Astrocyte of the spinal cord (primary cell): Measurements from ENCODE around the gene SAMD1.

ENCODE experiments used
- DNase-seq: peaks from one replicate; pipeline ENCODE4 v3.0.0; 2011; ENCODE audit warnings: low read depth, low spot score
- H3K4me3 ChIP-seq: 2 replicates; pipeline ENCODE4 v1.5.1; 2011; ENCODE audit warnings: low read depth, mild to moderate bottlenecking, low read length, moderate library complexity
- CTCF ChIP-seq: IDR thresholded peaks from 2 replicates; pipeline ENCODE4 v1.5.1; 2012; ENCODE audit warnings: low read depth, mild to moderate bottlenecking, low read length, inconsistent platforms
- in situ Hi-C: cut with HindIII; loops from 2 replicates; pipeline ENCODE4 v1.10.0; 2017; ENCODE audit warnings: low sequenced_read_pairs

The SAMD1 gene

DNA sequence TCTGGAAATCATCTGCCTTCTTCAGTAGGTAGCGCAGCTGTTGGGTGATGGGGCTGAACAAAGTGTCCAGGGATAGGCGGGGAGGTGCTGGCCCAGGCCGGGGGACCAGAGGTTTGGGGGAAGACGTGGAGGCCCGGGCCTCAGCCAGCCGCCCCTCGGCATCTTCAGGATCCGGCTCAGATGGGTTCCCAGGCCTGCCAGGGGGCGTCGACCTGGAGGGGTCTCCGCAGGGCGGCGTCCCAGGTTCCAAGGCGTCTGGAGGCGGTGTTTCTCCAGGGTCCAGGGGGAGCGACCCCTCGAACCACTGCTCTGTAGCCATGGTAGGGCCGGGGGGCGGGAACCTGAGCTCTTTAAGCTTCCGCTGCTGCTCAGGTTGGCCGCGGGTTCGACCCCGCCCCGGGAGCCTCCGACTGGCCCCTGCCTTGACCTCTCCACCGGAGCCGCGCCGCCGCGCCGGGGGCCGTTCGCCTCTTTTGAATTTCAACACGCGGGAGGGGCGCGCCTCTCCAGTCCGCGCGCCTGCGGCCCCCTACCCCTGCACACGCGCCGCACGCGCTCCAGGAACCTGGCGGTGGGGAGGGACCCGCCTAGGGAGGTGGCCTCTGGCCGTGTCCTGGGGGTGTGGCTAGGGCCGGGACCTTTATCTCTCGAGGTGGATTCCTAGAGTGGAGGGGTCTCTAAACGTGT, 5.1 kb downstream of the SAMD1 start, which contains the start of gene C19orf67:
Gene C19orf67 (minus strand): TSS at position 475 of the 687 bp plus-strand sequence. CDS start 156 bp downstream, at position 319.
- no peak for TF ChIP-seq CTCF
- H3K4me3 ChIP-seq, result no peak within 1 kb of the TSS
- in situ Hi-C loops, result loop anchor here (25.0 kb wide), 1 partner anchor 198 kb away; the partner anchor contains the start of gene NANOS3
- DNase-seq, result no peak

DNA sequence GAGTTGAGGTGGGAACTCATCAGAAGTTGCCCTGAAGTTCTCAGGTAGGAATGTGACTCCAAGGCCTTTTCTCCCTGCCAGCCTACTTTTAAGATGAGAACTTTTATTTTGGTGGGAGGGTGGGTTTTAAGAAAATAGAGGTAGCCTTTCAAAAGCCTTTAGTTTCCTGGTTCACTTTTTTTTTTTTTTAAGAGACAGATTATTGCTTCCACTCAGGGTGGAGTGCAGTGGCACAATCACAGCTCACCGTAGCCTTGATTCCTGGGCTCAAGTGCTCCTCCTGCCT, 7.9 kb downstream of the SAMD1 start:
- H3K4me3 ChIP-seq, result no peak overlapping the region

GRCh38 chr19:14081797-14082674, 8.5 kb downstream of the SAMD1 start:
- peak overlapping the region; percentile 62 for H3K4me3 ChIP-seq
- DNase-seq, result no peak
- no peak for TF ChIP-seq CTCF
- in situ Hi-C loops, result loop anchor here (25.0 kb wide), 1 partner anchor 195 kb away; the partner anchor contains the start of gene NANOS3

More for the DNA sequence above, 7.9 kb downstream of the SAMD1 start:
- no peak for TF ChIP-seq CTCF
- DNase-seq, result no peak
- in situ Hi-C loops, result loop anchor here (25.0 kb wide), 1 partner anchor 195 kb away; the partner anchor contains the start of gene NANOS3

DNA sequence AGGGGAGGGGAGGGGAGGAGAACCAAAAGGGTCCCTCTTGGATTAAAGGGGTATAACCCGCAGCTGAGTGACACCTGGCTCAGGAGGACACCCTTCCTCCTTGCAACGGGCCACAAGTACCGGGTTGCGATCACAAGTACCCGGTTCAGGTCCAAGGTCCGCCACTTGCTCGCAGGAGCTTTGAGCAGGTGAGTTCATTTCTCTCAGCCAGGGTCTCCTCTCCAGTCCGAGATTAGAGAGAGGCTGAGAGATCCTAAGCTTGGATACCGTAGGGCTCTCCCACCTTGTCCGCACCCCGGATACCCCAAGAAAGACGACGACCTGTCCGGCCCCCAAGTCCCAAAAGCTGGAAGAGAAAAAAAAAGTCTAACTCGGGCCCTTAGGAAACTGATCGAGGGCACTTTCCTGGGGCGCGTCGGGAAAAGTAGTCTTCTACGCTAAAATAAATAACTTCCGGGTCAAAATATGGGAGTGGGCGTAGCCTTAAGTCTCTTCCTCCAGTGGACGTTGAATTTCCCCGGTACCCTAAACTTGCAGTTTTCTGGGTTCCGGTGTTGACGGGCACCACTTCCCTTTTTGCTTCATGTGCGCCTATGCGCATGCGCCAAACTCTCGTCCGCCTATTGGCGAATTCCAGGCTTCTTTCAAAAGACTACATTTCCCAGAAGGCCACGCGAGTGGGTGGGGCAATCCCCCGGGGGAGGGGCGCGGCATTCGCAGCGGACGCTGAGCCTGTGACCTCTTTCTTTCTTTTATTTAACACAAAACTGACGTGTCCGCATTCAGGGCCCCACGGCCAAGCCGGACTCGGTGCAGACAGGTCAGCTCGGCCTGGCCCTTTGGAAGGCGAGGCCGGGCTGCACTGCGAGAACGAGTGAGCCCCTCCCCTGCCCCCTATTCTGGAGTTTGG, 9.4 kb downstream of the SAMD1 start:
- peak; percentile 99 for DNase-seq
- no peak for TF ChIP-seq CTCF
- peak overlapping the region; percentile 62 for H3K4me3 ChIP-seq
- in situ Hi-C loops, result loop anchor here (25.0 kb wide), 1 partner anchor 194 kb away; the partner anchor contains the start of gene NANOS3

DNA sequence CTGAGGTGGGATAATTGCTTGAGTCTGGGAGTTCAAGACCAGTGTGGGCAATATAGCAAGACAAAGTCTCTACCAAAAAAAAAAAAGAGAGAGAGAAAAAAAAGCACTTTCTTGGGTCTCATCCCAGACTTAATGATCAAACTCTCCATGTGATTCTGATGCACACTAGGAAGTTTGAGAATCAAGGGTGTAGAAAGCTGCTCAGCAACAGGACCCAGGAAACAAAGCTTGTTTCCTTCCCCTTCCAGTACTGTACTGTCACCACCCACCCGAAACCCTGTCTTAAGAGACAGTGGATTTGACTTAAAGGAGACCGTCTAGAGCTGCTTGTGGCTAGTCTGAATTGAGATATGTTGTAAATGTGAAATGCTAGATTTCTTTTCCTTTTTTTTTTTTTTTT, 12.1 kb downstream of the SAMD1 start:
- in situ Hi-C loops, result loop anchor here (25.0 kb wide), 1 partner anchor 191 kb away; the partner anchor contains the start of gene NANOS3
- H3K4me3 ChIP-seq, result no peak overlapping the region
- no peak for TF ChIP-seq CTCF
- no peak for DNase-seq
